ENCODE results near the gene HSD17B4. TPM values are rescaled to one million over a fixed set of nuclear protein-coding genes. Genes with fewer than 3 reads are reported as not detected.

The HSD17B4 gene
- total and polyA plus RNA-seq, 9 of the 15 experiments (the other 6 are each of a cell fraction or from before 2014, with no cell fraction given): 50.6 to 187 (median 94.6) TPM

DNA sequence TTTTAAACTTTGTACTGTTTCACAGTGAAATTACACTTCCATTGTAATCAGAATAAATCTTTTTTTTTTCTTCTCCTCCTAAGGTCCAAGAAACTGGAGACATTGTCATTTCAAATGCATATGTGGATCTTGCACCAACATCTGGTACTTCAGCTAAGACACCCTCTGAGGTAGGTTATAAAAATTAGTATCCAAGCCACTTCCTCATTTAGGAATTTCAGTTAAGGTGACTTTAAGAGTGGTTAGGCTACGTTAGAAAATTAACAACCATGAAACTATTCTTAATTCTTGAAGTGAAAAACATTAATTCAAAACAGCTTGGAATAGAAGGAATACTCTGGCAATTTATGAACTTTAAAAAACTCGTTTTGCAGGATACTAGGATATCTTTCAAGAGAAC is 77.5 kb downstream of the HSD17B4 start:
- no TSS peak for BruUV-seq (replicated peaks)
- no peaks in the 10 kb centered on the region for H3K27me3 ChIP-seq (ENCODE audit: control insufficient read depth in 2 of 2, insufficient read depth in 2 of 2, low read length in 2 of 2)
- WGBS (ENCODE audit: insufficient coverage, low coverage, missing lambda C conversion rate): 54% methylated on average over 2 of the region's 2 CpGs
- in situ Hi-C loops (cut with MboI) (no loop called here), intact Hi-C loops (cut with micrococcal nuclease) (no loop called here)
- H3K27ac ChIP-seq (ENCODE audit: extremely low read depth, low read depth, low read length): no peak overlapping the region
- ATAC-seq (no peak), DNase-seq (ENCODE audit: extremely low read depth in 1 of 4, low spot score in 3 of 4) (no peak), FAIRE-seq (no peak)
- no peaks in the 10 kb centered on the region for H4K20me1 ChIP-seq (replicated peaks; ENCODE audit: control insufficient read depth, insufficient read depth, low read length)
- H3K9me3 ChIP-seq (replicated peaks; ENCODE audit: control insufficient read depth, insufficient read depth, low read depth, low read length): no peaks in the 10 kb centered on the region
- H3K9me1 ChIP-seq (ENCODE audit: control insufficient read depth, insufficient read depth, low read length): no peaks in the 10 kb centered on the region
- TF ChIP-seq, protein P1, sequence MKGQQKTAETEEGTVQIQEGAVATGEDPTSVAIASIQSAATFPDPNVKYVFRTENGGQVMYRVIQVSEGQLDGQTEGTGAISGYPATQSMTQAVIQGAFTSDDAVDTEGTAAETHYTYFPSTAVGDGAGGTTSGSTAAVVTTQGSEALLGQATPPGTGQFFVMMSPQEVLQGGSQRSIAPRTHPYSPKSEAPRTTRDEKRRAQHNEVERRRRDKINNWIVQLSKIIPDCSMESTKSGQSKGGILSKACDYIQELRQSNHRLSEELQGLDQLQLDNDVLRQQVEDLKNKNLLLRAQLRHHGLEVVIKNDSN (CRISPR knock-in tag; IDR thresholded peaks at IDR 0.05): no peak
- TF ChIP-seq SPI1 (IDR thresholded peaks at IDR 0.05; ENCODE audit: borderline replicate concordance, low read depth, low read length): peak; percentile 83
- ChIA-PET CTCF (ENCODE audit: low intra/inter-chr PET ratio) (no interaction called here), POLR2A (no interaction called here)
- H3K9ac ChIP-seq (ENCODE audit: insufficient read depth in 1 of 2, low read depth in 2 of 2, low read length in 2 of 2): no peak overlapping the region
- peaks cover 0 to 8% of the 10 kb centered on the region in 2 experiments; a peak in 1 of 5 replicates for H3K4me1 ChIP-seq (replicated peaks in 1 of 2; ENCODE audit: control insufficient read depth in 2 of 2, insufficient read depth in 2 of 2, low read length in 2 of 2)
- H3K4me2 ChIP-seq (ENCODE audit: insufficient read depth, low read length): no peak overlapping the region
- no peak overlapping the region for H2AFZ ChIP-seq (ENCODE audit: low read depth, low read length)
- no peak overlapping the region for H3K4me3 ChIP-seq
- H3K36me3 ChIP-seq (ENCODE audit: control insufficient read depth, insufficient read depth, low read length): peaks cover 12% of the 10 kb centered on the region; the same call in 1 of the 3 replicates
- H3K79me2 ChIP-seq (ENCODE audit: control insufficient read depth, insufficient read depth, low read length): no peaks in the 10 kb centered on the region

DNA sequence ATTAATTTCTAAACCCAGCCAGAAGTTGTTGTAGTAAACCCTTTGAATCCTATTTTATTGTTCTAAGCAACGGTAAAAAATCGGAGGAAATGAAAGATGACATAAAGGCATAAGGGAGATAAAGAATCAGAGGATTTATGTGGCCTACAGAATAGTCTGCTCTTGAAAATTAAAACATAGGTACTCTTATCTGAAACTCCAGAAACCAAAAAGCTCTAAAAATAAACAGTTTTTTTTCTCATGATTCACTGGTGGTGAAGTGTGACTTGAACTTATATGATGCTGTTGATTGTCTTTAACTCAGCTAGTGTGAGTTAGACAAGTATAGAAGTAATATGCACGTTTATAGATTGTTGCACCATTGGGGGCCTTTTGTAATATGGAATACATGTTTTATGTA is 80.3 kb downstream of the HSD17B4 start:
- no peak overlapping the region for H3K4me3 ChIP-seq
- no peaks in the 10 kb centered on the region for H3K27me3 ChIP-seq (ENCODE audit: control insufficient read depth in 2 of 2, insufficient read depth in 2 of 2, low read length in 2 of 2)
- peaks cover 8% of the 10 kb centered on the region; the same call in 1 of the 3 replicates for H3K36me3 ChIP-seq (ENCODE audit: control insufficient read depth, insufficient read depth, low read length)
- DNase-seq (ENCODE audit: extremely low read depth in 1 of 4, low spot score in 3 of 4): peak in 2 of 4 experiments; percentile 40 to 49
- no peaks in the 10 kb centered on the region for H3K9me1 ChIP-seq (ENCODE audit: control insufficient read depth, insufficient read depth, low read length)
- no TSS peak for BruUV-seq (replicated peaks)
- 0% methylated on average over 3 of the region's 3 CpGs for WGBS (ENCODE audit: insufficient coverage, low coverage, missing lambda C conversion rate)
- peak overlapping the region; percentile 14; the same call in 1 of the 3 replicates for H3K27ac ChIP-seq (ENCODE audit: extremely low read depth, low read depth, low read length)
- intact Hi-C loops (cut with micrococcal nuclease) (no loop called here), in situ Hi-C loops (cut with MboI) (no loop called here)
- no peaks in the 10 kb centered on the region for H3K9me3 ChIP-seq (replicated peaks; ENCODE audit: control insufficient read depth, insufficient read depth, low read depth, low read length)
- POLR2A ChIA-PET: interaction anchor here (0.8 to 1.9 kb wide), 2 partner anchors 10 to 172 kb away, joined by 3 to 5 read pairs; no protein-coding TSS in a partner anchor
- no peak overlapping the region for H3K9ac ChIP-seq (ENCODE audit: insufficient read depth in 1 of 2, low read depth in 2 of 2, low read length in 2 of 2)
- no peaks in the 10 kb centered on the region for H4K20me1 ChIP-seq (replicated peaks; ENCODE audit: control insufficient read depth, insufficient read depth, low read length)
- peak; percentile 87 for ATAC-seq
- no peak overlapping the region for H2AFZ ChIP-seq (ENCODE audit: low read depth, low read length)
- CTCF ChIA-PET (ENCODE audit: low intra/inter-chr PET ratio): no interaction called here
- H3K79me2 ChIP-seq (ENCODE audit: control insufficient read depth, insufficient read depth, low read length): no peaks in the 10 kb centered on the region
- peaks cover 0 to 8% of the 10 kb centered on the region in 2 experiments; a peak in 1 of 5 replicates for H3K4me1 ChIP-seq (replicated peaks in 1 of 2; ENCODE audit: control insufficient read depth in 2 of 2, insufficient read depth in 2 of 2, low read length in 2 of 2)
- H3K4me2 ChIP-seq (ENCODE audit: insufficient read depth, low read length): no peak overlapping the region
- peak; percentile 64 for FAIRE-seq
- peak; percentile 78 for TF ChIP-seq TAL1 (IDR thresholded peaks at IDR 0.05)
- TF ChIP-seq, protein P2, sequence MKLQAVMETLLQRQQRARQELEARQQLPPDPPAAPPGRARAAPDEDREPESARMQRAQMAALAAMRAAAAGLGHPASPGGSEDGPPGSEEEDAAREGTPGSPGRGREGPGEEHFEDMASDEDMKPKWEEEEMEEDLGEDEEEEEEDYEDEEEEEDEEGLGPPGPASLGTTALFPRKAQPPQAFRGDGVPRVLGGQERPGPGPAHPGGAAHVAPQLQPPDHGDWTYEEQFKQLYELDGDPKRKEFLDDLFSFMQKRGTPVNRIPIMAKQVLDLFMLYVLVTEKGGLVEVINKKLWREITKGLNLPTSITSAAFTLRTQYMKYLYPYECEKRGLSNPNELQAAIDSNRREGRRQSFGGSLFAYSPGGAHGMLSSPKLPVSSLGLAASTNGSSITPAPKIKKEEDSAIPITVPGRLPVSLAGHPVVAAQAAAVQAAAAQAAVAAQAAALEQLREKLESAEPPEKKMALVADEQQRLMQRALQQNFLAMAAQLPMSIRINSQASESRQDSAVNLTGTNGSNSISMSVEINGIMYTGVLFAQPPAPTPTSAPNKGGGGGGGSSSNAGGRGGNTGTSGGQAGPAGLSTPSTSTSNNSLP (IDR thresholded peaks at IDR 0.05; ENCODE audit: borderline replicate concordance, low read depth, low read length): peak; percentile 69; the same call in 1 of the 2 replicates
- no peak for TF ChIP-seq ZNF551 (CRISPR knock-in tag; IDR thresholded peaks at IDR 0.05)
- TF ChIP-seq ZNF384 (IDR thresholded peaks at IDR 0.05; ENCODE audit: low read depth, low read length): peak; percentile 73
- TF ChIP-seq EP300 (IDR thresholded peaks at IDR 0.05; ENCODE audit: low read length): peak; percentile 78
- peak; percentile 74 for TF ChIP-seq TEAD4 (IDR thresholded peaks at IDR 0.05; ENCODE audit: low read length)
- no peak for TF ChIP-seq TEAD4 (CRISPR knock-in tag; IDR thresholded peaks at IDR 0.05; ENCODE audit: borderline replicate concordance)
- peak; percentile 46; the same call in 1 of the 2 replicates for TF ChIP-seq SMARCC2 (IDR thresholded peaks at IDR 0.05; ENCODE audit: low read depth)
- TF ChIP-seq TBL1XR1 (IDR thresholded peaks at IDR 0.05; ENCODE audit: low read length in 2 of 2): peak in 1 of 2 experiments; percentile 35; a peak in 1 of 4 replicates
- TF ChIP-seq DPF2 (IDR thresholded peaks at IDR 0.05): peak; percentile 83
- TF ChIP-seq RCOR1 (IDR thresholded peaks at IDR 0.05; ENCODE audit: borderline replicate concordance in 1 of 2, low read depth in 2 of 2, low read length in 2 of 2): peak in 1 of 2 experiments; percentile 54; a peak in 1 of 4 replicates
- TF ChIP-seq MTA2 (IDR thresholded peaks at IDR 0.05; ENCODE audit: low read depth): peak; percentile 63; the same call in 1 of the 2 replicates
- no peak for TF ChIP-seq SREBF1 (IDR thresholded peaks at IDR 0.05; ENCODE audit: borderline replicate concordance, low read depth, low read length)
